HepG2 (cell line): ENCODE measurements around the gene WDSUB1. TPM values are rescaled to one million over a fixed set of nuclear protein-coding genes. Genes with fewer than 3 reads are reported as not detected.

Source experiments
- ATAC-seq: fragments of 200-7000 bp; cut with Tn5 transposase; 3 replicates; pipeline ENCODE4 v1.9.1; 2020; ENCODE audit warnings: mild to moderate bottlenecking, moderate library complexity
- BruUV-seq: library from RNA; stranded (reverse); fragments of 400-500 nt; replicated peaks from 2 replicates; lab custom pipeline; 2021; lab: Mats Ljungman, UMichigan
- CTCF ChIA-PET: fragments of 300-600 bp; formaldehyde crosslinking; extraction: SDS; loops from one replicate; lab custom pipeline; 2021; ENCODE audit warnings: low total read pairs, inconsistent platforms, low intra/inter-chr PET ratio; lab: Yijun Ruan, JAX
- POLR2A ChIA-PET: fragments of 350-600 bp; sonication (Branson Sonifier 250); formaldehyde crosslinking; loops from one replicate; lab custom pipeline; 2020; ENCODE audit warnings: antibody characterized with exemption, inconsistent platforms; lab: Yijun Ruan, JAX
- DNase-seq: peaks from one replicate; pipeline ENCODE4 v3.0.0-alpha.2; 2015; ENCODE audit warnings: low spot score
- FAIRE-seq: peaks from 3 replicates; lab custom pipeline; 2011; peaks lifted over from hg19 to GRCh38; lab: Jason Lieb, UNC
- H2AFZ ChIP-seq: one replicate; pipeline ENCODE4 v1.6.1; 2011; ENCODE audit warnings: low read length, inconsistent platforms
- H3K27ac ChIP-seq: fragments of 300-600 bp; 3 replicates; pipeline ENCODE4 v1.8.0; 2011; ENCODE audit warnings: mixed run types, mild to moderate bottlenecking, mixed read lengths, low read length, inconsistent platforms; ENCODE audit not compliant: insufficient read depth; ENCODE audit errors: extremely low read length
- H3K27me3 ChIP-seq, 2 experiments: fragments of 200-600 bp in 1 of 2; 2 replicates in 1 of 2; 3 replicates in 1 of 2; pipeline versions ENCODE4 v1.6.0 to v1.8.0; 2011; ENCODE audit warnings: low read length in 2 of 2, mild to moderate bottlenecking in 2 of 2, moderate library complexity in 2 of 2, inconsistent platforms in 1 of 2; ENCODE audit not compliant: insufficient read depth in 2 of 2, control insufficient read depth in 1 of 2
- H3K36me3 ChIP-seq, 2 experiments: fragments of 200-600 bp in 1 of 2; replicated peaks in 1 of 2; 2 replicates in 1 of 2; 3 replicates in 1 of 2; pipeline versions ENCODE4 v1.5.1 to v1.8.0; 2011; ENCODE audit warnings: low read length in 2 of 2, inconsistent platforms in 1 of 2; ENCODE audit not compliant: insufficient read depth in 2 of 2, control insufficient read depth in 1 of 2
- H3K4me1 ChIP-seq: 2 replicates; pipeline ENCODE4 v1.5.1; 2012; ENCODE audit warnings: low read length, inconsistent platforms; ENCODE audit not compliant: insufficient read depth
- H3K4me2 ChIP-seq: 2 replicates; pipeline ENCODE4 v1.6.0; 2011; ENCODE audit warnings: low read depth, low read length, inconsistent platforms
- H3K4me3 ChIP-seq, 3 experiments: fragments of 200-600 bp in 1 of 3; sonication (generic), shearing (Covaris generic) in 1 of 3; replicated peaks in 1 of 3; 2 replicates each; pipeline ENCODE4 v1.5.1; 2011 to 2016; ENCODE audit warnings: low read length in 3 of 3, inconsistent platforms in 2 of 3, low read depth in 2 of 3, mild to moderate bottlenecking in 2 of 3, control low read depth in 1 of 3, mixed read lengths in 1 of 3; ENCODE audit not compliant: insufficient read depth in 1 of 3
- H3K79me2 ChIP-seq: one replicate; pipeline ENCODE4 v1.6.1; 2011; ENCODE audit warnings: low read length, inconsistent platforms; ENCODE audit not compliant: insufficient read depth
- H3K9ac ChIP-seq: 2 replicates; pipeline ENCODE4 v1.6.0; 2011; ENCODE audit warnings: mild to moderate bottlenecking, low read depth, low read length, inconsistent platforms; ENCODE audit not compliant: insufficient read depth
- H3K9me3 ChIP-seq: 2 replicates; pipeline ENCODE4 v1.5.1; 2012; ENCODE audit warnings: mild to moderate bottlenecking, low read length
- H4K20me1 ChIP-seq: 2 replicates; pipeline ENCODE4 v1.6.0; 2011; ENCODE audit warnings: inconsistent platforms, mild to moderate bottlenecking, low read length, moderate library complexity; ENCODE audit not compliant: insufficient read depth
- HCFC1 ChIP-seq: fragments of 150-350 bp; IDR thresholded peaks from 2 replicates; pipeline ENCODE4 v1.6.1; 2014; ENCODE audit warnings: low read depth, low read length
- HMG20A ChIP-seq: IDR thresholded peaks from 2 replicates; pipeline ENCODE4 v1.6.1; 2016; ENCODE audit warnings: borderline replicate concordance
- KDM2A ChIP-seq: sonication (generic); formaldehyde crosslinking; IDR thresholded peaks from 2 replicates; pipeline ENCODE4 v1.4.0; 2020; ENCODE audit warnings: low read depth, missing genetic modification reagents, borderline replicate concordance
- NR2F6 ChIP-seq, 2 experiments: IDR thresholded peaks; 2 replicates each; pipeline ENCODE4 v1.6.1; 2016; ENCODE audit warnings: antibody characterized with exemption in 1 of 2, mild to moderate bottlenecking in 1 of 2
- PLRG1 ChIP-seq: fragments of 450-650 bp; conservative IDR thresholded peaks from 2 replicates; pipeline ENCODE4 v1.6.1; 2016
- RFX3 ChIP-seq: IDR thresholded peaks from 2 replicates; pipeline ENCODE4 v1.6.1; 2016; ENCODE audit warnings: missing biosample characterization, missing genetic modification reagents
- ZNF543 ChIP-seq: sonication (generic); formaldehyde crosslinking; IDR thresholded peaks from 2 replicates; pipeline ENCODE4 v1.4.0; 2020; ENCODE audit warnings: mild to moderate bottlenecking, missing genetic modification reagents
- ZNF598 ChIP-seq: sonication (generic); formaldehyde crosslinking; IDR thresholded peaks from 2 replicates; pipeline ENCODE4 v1.5.1; 2020; ENCODE audit warnings: mild to moderate bottlenecking, missing genetic modification reagents, borderline replicate concordance
- ZSCAN20 ChIP-seq: sonication (generic); formaldehyde crosslinking; IDR thresholded peaks from 2 replicates; pipeline ENCODE4 v1.4.0; 2020; ENCODE audit warnings: missing genetic modification reagents, mild to moderate bottlenecking, borderline replicate concordance
- ZSCAN22 ChIP-seq: sonication (generic); formaldehyde crosslinking; IDR thresholded peaks from 2 replicates; pipeline ENCODE4 v1.4.0; 2020; ENCODE audit warnings: mild to moderate bottlenecking, missing genetic modification reagents
- WGBS: methylation state at CpG from one replicate; pipeline ENCODE4 v1.1.6; 2017; ENCODE audit warnings: low lambda C conversion rate; 5-methylcytosine and 5-hydroxymethylcytosine counted together
- in situ Hi-C: cut with HindIII; loops from 2 replicates; pipeline ENCODE4 v1.10.0; 2017; ENCODE audit warnings: low pct_unique_long_range_greater_than_20kb; ENCODE audit not compliant: extremely low pct_ligation_motif_present
- intact Hi-C: fragments of 100-400 bp; cut with micrococcal nuclease; formaldehyde crosslinking; loops from one replicate; pipeline ENCODE4 v1.10.0; 2022; ENCODE audit not compliant: unreplicated experiment
- polyA plus RNA-seq, 8 experiments: library from polyadenylated mRNA; depleted of rRNA in 3 of 8; stranded (reverse) in 7 of 8; unstranded in 1 of 8; fragments of >200 nt; fragmentation: Illumina TruSeq in 4 of 8; extraction: Trizol in 4 of 8; gene quantifications; 2 replicates each; pipeline versions ENCODE4 v1.2.1 to v1.2.3, GENCODE V29; 2011 to 2016; ENCODE audit warnings: low read depth in 4 of 8, missing spikeins in 1 of 8, mixed read lengths in 1 of 8; ENCODE audit not compliant: insufficient read depth in 1 of 8
- total RNA-seq, 5 experiments: library from RNA; depleted of rRNA; stranded (reverse); fragments of >200 nt; fragmentation: Illumina TruSeq; extraction: Trizol; gene quantifications; 2 replicates each; pipeline ENCODE4 v1.2.3, GENCODE V29; 2016; ENCODE audit warnings: low read depth in 1 of 5
- TF ChIP-seq, protein P1 (sequence below): sonication (generic); formaldehyde crosslinking; IDR thresholded peaks from 2 replicates; pipeline ENCODE4 v1.4.0; 2020; ENCODE audit warnings: mild to moderate bottlenecking, low read depth, missing genetic modification reagents
- TF ChIP-seq, protein P2 (sequence below): sonication (generic); formaldehyde crosslinking; IDR thresholded peaks from 2 replicates; pipeline ENCODE4 v1.4.0; 2020; ENCODE audit warnings: missing genetic modification reagents, borderline replicate concordance

Gene WDSUB1
- total and polyA plus RNA-seq, 2 of the 13 experiments (the other 11 are each of a cell fraction or from before 2014, with no cell fraction given): 10.1 to 10.7 TPM

DNA sequence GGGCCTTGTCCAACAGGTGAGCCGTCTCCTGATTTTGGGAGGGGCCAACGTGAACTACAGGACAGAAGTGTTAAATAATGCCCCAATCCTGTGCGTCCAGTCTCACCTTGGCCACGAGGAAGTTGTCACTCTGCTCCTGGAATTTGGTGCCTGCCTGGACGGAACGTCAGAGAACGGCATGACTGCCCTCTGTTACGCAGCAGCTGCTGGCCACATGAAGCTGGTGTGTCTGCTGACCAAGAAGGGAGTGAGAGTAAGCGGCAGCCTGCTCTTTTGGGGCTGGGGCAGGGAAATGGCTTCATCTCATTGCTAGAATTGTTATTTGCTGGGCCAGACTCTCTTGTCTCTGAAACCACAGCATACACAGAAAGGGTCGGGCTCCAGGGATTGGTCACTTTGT, 92.3 kb downstream of the WDSUB1 start:
- no peaks in the 10 kb centered on the region for H3K4me1 ChIP-seq
- 76% methylated on average over 10 of the region's 10 CpGs for WGBS
- intact Hi-C loops (no loop called here), in situ Hi-C loops (no loop called here)
- ChIA-PET POLR2A (no interaction called here), CTCF (no interaction called here)
- no peak overlapping the region for H3K9ac ChIP-seq
- no peak overlapping the region for H3K4me2 ChIP-seq
- no peaks in the 10 kb centered on the region for H3K9me3 ChIP-seq
- FAIRE-seq (no peak), ATAC-seq (no peak), DNase-seq (no peak)
- no peak overlapping the region for H3K4me3 ChIP-seq
- H3K27ac ChIP-seq: no peak overlapping the region
- no peak overlapping the region for H2AFZ ChIP-seq
- TF ChIP-seq ZSCAN20: no peak
- TF ChIP-seq ZNF598 (CRISPR knock-in tag): no peak
- no peak for TF ChIP-seq HCFC1
- no peak for TF ChIP-seq ZSCAN22 (CRISPR knock-in tag)
- no peak for TF ChIP-seq NR2F6 (IDR thresholded peaks at IDR 0.05)
- TF ChIP-seq NR2F6 (CRISPR knock-in tag; IDR thresholded peaks at IDR 0.05): no peak
- no peak for TF ChIP-seq PLRG1
- no peak for TF ChIP-seq ZNF543 (CRISPR knock-in tag)
- TF ChIP-seq, protein P1, sequence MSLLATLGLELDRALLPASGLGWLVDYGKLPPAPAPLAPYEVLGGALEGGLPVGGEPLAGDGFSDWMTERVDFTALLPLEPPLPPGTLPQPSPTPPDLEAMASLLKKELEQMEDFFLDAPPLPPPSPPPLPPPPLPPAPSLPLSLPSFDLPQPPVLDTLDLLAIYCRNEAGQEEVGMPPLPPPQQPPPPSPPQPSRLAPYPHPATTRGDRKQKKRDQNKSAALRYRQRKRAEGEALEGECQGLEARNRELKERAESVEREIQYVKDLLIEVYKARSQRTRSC (CRISPR knock-in tag): no peak
- H3K79me2 ChIP-seq: no peaks in the 10 kb centered on the region
- no TSS peak for BruUV-seq
- no peaks in the 10 kb centered on the region for H3K27me3 ChIP-seq
- peaks cover 0 to 7% of the 10 kb centered on the region in 2 experiments; a peak in 1 of 5 replicates for H3K36me3 ChIP-seq
- no peaks in the 10 kb centered on the region for H4K20me1 ChIP-seq

DNA sequence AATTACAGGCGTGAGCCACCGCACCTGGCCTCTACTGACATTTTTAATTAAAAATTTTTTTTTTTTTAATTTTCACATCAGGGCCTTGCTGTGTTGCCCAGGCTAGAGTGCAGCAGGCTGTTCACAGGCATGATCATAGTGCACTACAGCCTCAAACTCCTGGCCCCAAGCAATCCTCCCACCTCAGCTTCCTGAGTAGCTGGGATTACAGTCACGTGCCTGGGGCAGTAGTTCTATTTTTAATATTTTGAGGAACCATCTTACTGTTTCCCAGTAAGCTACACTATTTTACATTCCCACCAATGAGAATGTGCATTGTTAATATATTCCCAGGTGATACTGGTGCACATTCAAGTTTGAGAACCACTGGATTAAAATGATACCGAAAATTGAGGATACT, 92.7 kb downstream of the WDSUB1 start:
- ChIA-PET CTCF (no interaction called here), POLR2A (no interaction called here)
- H3K4me1 ChIP-seq: no peaks in the 10 kb centered on the region
- DNase-seq: no peak
- no peak overlapping the region for H3K4me3 ChIP-seq
- no peaks in the 10 kb centered on the region for H3K79me2 ChIP-seq
- H3K9ac ChIP-seq: no peak overlapping the region
- no peaks in the 10 kb centered on the region for H3K27me3 ChIP-seq
- no TSS peak for BruUV-seq
- H3K27ac ChIP-seq: no peak overlapping the region
- no peak overlapping the region for H3K4me2 ChIP-seq
- no peaks in the 10 kb centered on the region for H3K9me3 ChIP-seq
- in situ Hi-C loops: no loop called here
- no peaks in the 10 kb centered on the region for H4K20me1 ChIP-seq
- 89% methylated on average over 4 of the region's 4 CpGs for WGBS
- no peak overlapping the region for H2AFZ ChIP-seq
- H3K36me3 ChIP-seq: peaks cover 0 to 7% of the 10 kb centered on the region in 2 experiments; a peak in 1 of 5 replicates
- intact Hi-C loops: no loop called here
- no peak for FAIRE-seq
- ATAC-seq: no peak
- TF ChIP-seq HMG20A (no peak), RFX3 (CRISPR knock-in tag) (no peak), KDM2A (CRISPR knock-in tag) (no peak)
- TF ChIP-seq, protein P2, sequence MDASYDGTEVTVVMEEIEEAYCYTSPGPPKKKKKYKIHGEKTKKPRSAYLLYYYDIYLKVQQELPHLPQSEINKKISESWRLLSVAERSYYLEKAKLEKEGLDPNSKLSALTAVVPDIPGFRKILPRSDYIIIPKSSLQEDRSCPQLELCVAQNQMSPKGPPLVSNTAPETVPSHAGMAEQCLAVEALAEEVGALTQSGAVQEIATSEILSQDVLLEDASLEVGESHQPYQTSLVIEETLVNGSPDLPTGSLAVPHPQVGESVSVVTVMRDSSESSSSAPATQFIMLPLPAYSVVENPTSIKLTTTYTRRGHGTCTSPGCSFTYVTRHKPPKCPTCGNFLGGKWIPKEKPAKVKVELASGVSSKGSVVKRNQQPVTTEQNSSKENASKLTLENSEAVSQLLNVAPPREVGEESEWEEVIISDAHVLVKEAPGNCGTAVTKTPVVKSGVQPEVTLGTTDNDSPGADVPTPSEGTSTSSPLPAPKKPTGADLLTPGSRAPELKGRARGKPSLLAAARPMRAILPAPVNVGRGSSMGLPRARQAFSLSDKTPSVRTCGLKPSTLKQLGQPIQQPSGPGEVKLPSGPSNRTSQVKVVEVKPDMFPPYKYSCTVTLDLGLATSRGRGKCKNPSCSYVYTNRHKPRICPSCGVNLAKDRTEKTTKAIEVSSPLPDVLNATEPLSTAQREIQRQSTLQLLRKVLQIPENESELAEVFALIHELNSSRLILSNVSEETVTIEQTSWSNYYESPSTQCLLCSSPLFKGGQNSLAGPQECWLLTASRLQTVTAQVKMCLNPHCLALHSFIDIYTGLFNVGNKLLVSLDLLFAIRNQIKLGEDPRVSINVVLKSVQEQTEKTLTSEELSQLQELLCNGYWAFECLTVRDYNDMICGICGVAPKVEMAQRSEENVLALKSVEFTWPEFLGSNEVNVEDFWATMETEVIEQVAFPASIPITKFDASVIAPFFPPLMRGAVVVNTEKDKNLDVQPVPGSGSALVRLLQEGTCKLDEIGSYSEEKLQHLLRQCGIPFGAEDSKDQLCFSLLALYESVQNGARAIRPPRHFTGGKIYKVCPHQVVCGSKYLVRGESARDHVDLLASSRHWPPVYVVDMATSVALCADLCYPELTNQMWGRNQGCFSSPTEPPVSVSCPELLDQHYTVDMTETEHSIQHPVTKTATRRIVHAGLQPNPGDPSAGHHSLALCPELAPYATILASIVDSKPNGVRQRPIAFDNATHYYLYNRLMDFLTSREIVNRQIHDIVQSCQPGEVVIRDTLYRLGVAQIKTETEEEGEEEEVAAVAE (CRISPR knock-in tag): no peak
